HG03139 (cell line): ENCODE results near the gene COL27A1.

Experiments
- ATAC-seq: cut with Tn5 transposase; IDR thresholded peaks from one replicate; pipeline ENCODE4 v1.9.1; 2021; ENCODE audit not compliant: unreplicated experiment

The COL27A1 gene

GRCh38 chr9:114166103-114166470 lies 10.8 kb downstream of the COL27A1 start:
- ATAC-seq: no peak

GRCh38 chr9:114166614-114167572 lies 11.6 kb downstream of the COL27A1 start:
- no peak for ATAC-seq

GRCh38 chr9:114167591-114168091 lies 12.3 kb downstream of the COL27A1 start:
- no peak for ATAC-seq

- no peak for ATAC-seq
These were observed 13.1 kb downstream of the COL27A1 start for GRCh38 chr9:114168281-114169028.

- no peak for ATAC-seq
These were observed 14.0 kb downstream of the COL27A1 start for GRCh38 chr9:114169029-114169951.

GRCh38 chr9:114169952-114170770 lies 14.8 kb downstream of the COL27A1 start:
- no peak for ATAC-seq

GRCh38 chr9:114170771-114171461 lies 15.6 kb downstream of the COL27A1 start:
- no peak for ATAC-seq

GRCh38 chr9:114171500-114171899 lies 16.2 kb downstream of the COL27A1 start:
- no peak for ATAC-seq

GRCh38 chr9:114172981-114173833 lies 17.9 kb downstream of the COL27A1 start:
- no peak for ATAC-seq

GRCh38 chr9:114174557-114174875 lies 19.2 kb downstream of the COL27A1 start:
- ATAC-seq: no peak

- ATAC-seq: no peak
These were observed 19.8 kb downstream of the COL27A1 start for GRCh38 chr9:114174876-114175771.

GRCh38 chr9:114176624-114177291 lies 21.4 kb downstream of the COL27A1 start:
- no peak for ATAC-seq

- no peak for ATAC-seq
These were observed 22.2 kb downstream of the COL27A1 start for GRCh38 chr9:114177423-114178064.

- ATAC-seq: no peak
These were observed 22.7 kb downstream of the COL27A1 start for GRCh38 chr9:114178076-114178475.

GRCh38 chr9:114178756-114179450 lies 23.6 kb downstream of the COL27A1 start:
- ATAC-seq: no peak

GRCh38 chr9:114179516-114179915 lies 24.2 kb downstream of the COL27A1 start:
- no peak for ATAC-seq
